Activated effector memory CD4-positive, alpha-beta T cell treated with anti-CD3 and anti-CD28 coated beads, Interleukin-2, amount 50 U/mL, for 16 hours (primary cell): ENCODE results near the gene EIF2S2.

ENCODE experiments used
- DNase-seq: peaks from one replicate; pipeline ENCODE4 v3.0.0-alpha.2; 2020

Gene EIF2S2

GRCh38 chr20:34088305-34089174 is 23.5 kb downstream of the EIF2S2 start:
- DNase-seq = no peak

- no peak for DNase-seq
These were observed 26.5 kb downstream of the EIF2S2 start for GRCh38 chr20:34085544-34086040.

- DNase-seq = no peak
These were observed 27.7 kb downstream of the EIF2S2 start for GRCh38 chr20:34084227-34084923.

GRCh38 chr20:34083781-34084180 is 28.3 kb downstream of the EIF2S2 start:
- no peak for DNase-seq

- no peak for DNase-seq
These were observed 28.9 kb downstream of the EIF2S2 start for GRCh38 chr20:34083137-34083536.

GRCh38 chr20:34082232-34082887 is 29.7 kb downstream of the EIF2S2 start:
- no peak for DNase-seq

GRCh38 chr20:34079818-34080217 is 32.2 kb downstream of the EIF2S2 start:
- DNase-seq = no peak

GRCh38 chr20:34078540-34078939 is 33.5 kb downstream of the EIF2S2 start:
- DNase-seq = no peak

- DNase-seq = no peak
These were observed 35.1 kb downstream of the EIF2S2 start for GRCh38 chr20:34076952-34077351.

- no peak for DNase-seq
These were observed 36.4 kb downstream of the EIF2S2 start for GRCh38 chr20:34075647-34076046.

GRCh38 chr20:34074101-34074760 is 37.8 kb downstream of the EIF2S2 start:
- DNase-seq = no peak

GRCh38 chr20:34072778-34073177 is 39.3 kb downstream of the EIF2S2 start:
- DNase-seq = no peak

- no peak for DNase-seq
These were observed 40.0 kb downstream of the EIF2S2 start for GRCh38 chr20:34072076-34072475.

- no peak for DNase-seq
These were observed 41.2 kb downstream of the EIF2S2 start for GRCh38 chr20:34070859-34071258.

GRCh38 chr20:34070079-34070439 is 42.0 kb downstream of the EIF2S2 start:
- DNase-seq = no peak

- peak; percentile 83 for DNase-seq
These were observed 42.5 kb downstream of the EIF2S2 start for GRCh38 chr20:34069341-34070078.

GRCh38 chr20:34068001-34068400 is 44.0 kb downstream of the EIF2S2 start:
- DNase-seq = no peak

- DNase-seq = no peak
These were observed 45.5 kb downstream of the EIF2S2 start for GRCh38 chr20:34066476-34067090.

GRCh38 chr20:34065260-34065659 is 46.8 kb downstream of the EIF2S2 start:
- no peak for DNase-seq

- DNase-seq = no peak
These were observed 47.8 kb downstream of the EIF2S2 start for GRCh38 chr20:34064286-34064685.

- DNase-seq = no peak
These were observed 49.2 kb downstream of the EIF2S2 start for GRCh38 chr20:34062570-34063482.
